NB4 (cell line): ENCODE measurements around the gene MAP4.

Experiments used
- CTCF ChIP-seq: IDR thresholded peaks from one replicate; pipeline ENCODE4 v1.5.1; 2012; ENCODE audit warnings: low read depth, low read length
- MAX ChIP-seq: IDR thresholded peaks from 2 replicates; pipeline ENCODE4 v1.6.1; 2011; ENCODE audit warnings: low read depth, low read length
- MYC ChIP-seq: IDR thresholded peaks from 2 replicates; pipeline ENCODE4 v1.6.1; 2011; ENCODE audit warnings: low read depth, low read length
- POLR2A ChIP-seq: IDR thresholded peaks from 2 replicates; pipeline ENCODE4 v1.6.1; 2011; ENCODE audit warnings: mild to moderate bottlenecking; ENCODE audit not compliant: insufficient read length; ENCODE audit errors: extremely low read depth

- no peak for TF ChIP-seq POLR2A
- no peak for TF ChIP-seq CTCF
- no peak for TF ChIP-seq MAX
- TF ChIP-seq MYC: no peak
Observed at GRCh38 chr3:47916696-47917095, 99.5 kb downstream of the MAP4 start.
